ENCODE results near the gene C1S.

DNA sequence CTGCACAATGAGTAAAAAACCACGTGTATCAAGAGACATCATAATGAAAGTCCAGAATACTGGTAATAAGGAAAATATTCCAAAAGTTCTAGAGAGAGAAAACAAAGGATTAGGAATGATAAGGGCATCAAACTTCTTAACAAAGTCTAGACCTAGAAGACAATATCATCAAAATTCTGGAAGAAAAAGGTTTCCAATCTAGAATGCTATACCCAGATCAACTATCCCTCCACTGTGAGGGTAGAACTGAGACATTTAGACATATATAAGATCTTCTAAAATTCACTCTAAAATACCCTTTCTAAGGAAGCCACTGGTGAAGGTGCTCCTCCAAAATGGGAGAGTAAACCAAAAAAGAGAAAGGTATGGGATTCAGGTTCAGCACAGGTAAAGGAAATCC is 45.6 kb downstream of the C1S start:
- TF ChIP-seq, protein P1, sequence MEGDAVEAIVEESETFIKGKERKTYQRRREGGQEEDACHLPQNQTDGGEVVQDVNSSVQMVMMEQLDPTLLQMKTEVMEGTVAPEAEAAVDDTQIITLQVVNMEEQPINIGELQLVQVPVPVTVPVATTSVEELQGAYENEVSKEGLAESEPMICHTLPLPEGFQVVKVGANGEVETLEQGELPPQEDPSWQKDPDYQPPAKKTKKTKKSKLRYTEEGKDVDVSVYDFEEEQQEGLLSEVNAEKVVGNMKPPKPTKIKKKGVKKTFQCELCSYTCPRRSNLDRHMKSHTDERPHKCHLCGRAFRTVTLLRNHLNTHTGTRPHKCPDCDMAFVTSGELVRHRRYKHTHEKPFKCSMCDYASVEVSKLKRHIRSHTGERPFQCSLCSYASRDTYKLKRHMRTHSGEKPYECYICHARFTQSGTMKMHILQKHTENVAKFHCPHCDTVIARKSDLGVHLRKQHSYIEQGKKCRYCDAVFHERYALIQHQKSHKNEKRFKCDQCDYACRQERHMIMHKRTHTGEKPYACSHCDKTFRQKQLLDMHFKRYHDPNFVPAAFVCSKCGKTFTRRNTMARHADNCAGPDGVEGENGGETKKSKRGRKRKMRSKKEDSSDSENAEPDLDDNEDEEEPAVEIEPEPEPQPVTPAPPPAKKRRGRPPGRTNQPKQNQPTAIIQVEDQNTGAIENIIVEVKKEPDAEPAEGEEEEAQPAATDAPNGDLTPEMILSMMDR (IDR thresholded peaks at IDR 0.05 in 8 of 11, conservative IDR thresholded peaks at IDR 0.05 in 3 of 11): no peak
- TF ChIP-seq POLR2A (IDR thresholded peaks at IDR 0.05): no peak
- TF ChIP-seq POLR2AphosphoS5 (IDR thresholded peaks at IDR 0.05): no peak

Data from spleen (tissue), 7 donors.